DOHH2 (cell line): Measurements from ENCODE around the gene FZD1.

ENCODE experiments used
- EZH2phosphoT487 ChIP-seq: fragments of 200-600 bp; sonication (generic); IDR thresholded peaks from 2 replicates; pipeline ENCODE4 v1.6.1; 2017; ENCODE audit warnings: borderline replicate concordance, mild to moderate bottlenecking, antibody characterized with exemption, low read length, moderate library complexity, mixed read lengths
- TF ChIP-seq, protein P1 (sequence below): fragments of 200-600 bp; sonication (generic); IDR thresholded peaks from one replicate; pipeline ENCODE4 v1.5.1; 2014; ENCODE audit warnings: antibody characterized with exemption, mild to moderate bottlenecking, low read depth, low read length; ENCODE audit not compliant: poor library complexity, severe bottlenecking

DNA sequence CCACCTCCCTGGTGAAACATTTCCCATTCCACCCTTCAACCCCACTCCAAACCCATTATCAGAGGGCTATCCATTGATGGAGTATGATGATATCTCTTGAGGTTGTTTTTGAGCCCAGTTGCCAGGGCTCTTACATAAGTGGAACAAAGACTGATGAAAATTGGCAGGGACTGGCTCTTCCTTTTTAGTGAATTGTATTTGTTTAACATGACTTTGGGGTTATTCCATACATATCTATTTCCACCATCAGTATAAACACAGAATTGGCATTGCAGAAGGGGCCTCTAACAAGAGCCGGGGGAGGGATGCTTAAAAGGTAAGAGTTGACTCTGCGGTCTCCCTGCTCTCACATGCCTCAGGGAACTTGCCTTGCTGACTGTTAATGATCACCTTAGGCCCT is 28.9 kb downstream of the FZD1 start:
- TF ChIP-seq, protein P1, sequence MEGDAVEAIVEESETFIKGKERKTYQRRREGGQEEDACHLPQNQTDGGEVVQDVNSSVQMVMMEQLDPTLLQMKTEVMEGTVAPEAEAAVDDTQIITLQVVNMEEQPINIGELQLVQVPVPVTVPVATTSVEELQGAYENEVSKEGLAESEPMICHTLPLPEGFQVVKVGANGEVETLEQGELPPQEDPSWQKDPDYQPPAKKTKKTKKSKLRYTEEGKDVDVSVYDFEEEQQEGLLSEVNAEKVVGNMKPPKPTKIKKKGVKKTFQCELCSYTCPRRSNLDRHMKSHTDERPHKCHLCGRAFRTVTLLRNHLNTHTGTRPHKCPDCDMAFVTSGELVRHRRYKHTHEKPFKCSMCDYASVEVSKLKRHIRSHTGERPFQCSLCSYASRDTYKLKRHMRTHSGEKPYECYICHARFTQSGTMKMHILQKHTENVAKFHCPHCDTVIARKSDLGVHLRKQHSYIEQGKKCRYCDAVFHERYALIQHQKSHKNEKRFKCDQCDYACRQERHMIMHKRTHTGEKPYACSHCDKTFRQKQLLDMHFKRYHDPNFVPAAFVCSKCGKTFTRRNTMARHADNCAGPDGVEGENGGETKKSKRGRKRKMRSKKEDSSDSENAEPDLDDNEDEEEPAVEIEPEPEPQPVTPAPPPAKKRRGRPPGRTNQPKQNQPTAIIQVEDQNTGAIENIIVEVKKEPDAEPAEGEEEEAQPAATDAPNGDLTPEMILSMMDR, result no peak
- no peak for TF ChIP-seq EZH2phosphoT487
